ENCODE data around the gene PPP2R5C.

DNA sequence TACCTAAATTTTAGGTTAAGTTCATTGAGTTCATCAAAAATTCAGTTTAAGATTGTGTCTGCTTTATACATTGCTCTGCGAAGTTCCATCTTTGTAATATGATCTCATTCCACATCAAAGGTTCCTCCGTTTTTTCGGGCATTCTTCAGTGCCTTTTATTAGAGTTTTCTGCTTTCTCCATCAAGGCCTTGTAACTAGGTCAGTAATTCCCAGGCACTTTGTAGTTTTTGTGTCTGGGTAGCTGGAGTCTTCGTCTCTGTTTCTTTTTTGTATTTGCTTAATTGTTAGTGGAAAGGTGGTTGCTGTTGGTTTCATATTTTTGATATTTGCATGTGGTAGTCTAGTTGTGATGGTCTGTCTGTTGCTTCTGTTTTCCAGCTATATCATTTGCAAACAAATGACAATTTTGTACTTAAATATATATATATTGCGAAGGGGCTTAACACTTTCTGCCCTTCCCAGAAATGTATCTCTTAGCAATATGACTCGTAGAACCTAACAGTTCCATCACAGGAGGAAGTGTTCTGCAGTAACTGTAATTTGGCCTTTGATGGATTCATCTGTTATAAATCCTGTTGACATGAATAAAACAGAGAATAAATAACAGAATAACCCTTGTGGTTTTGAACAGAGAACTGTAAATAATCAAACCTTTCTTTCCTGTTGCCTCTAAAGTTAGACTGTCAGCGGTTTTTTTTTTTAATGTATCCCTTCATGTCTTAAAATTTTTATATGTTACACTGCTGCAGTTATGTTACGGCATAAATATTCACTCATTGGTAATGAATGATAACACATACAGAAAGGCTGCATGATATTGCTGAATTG is 114.4 kb downstream of the PPP2R5C start:
- TF ChIP-seq POLR2AphosphoS5 (IDR thresholded peaks at IDR 0.05; ENCODE audit: low read depth, low read length) (no peak), REST (IDR thresholded peaks at IDR 0.05; ENCODE audit: insufficient read depth in 1 of 2, low read depth in 2 of 2, low read length in 1 of 2) (no peak), SIN3A (IDR thresholded peaks at IDR 0.05; ENCODE audit: borderline replicate concordance, insufficient read depth, low read depth, low read length) (no peak), TCF7L2 (IDR thresholded peaks at IDR 0.05; ENCODE audit: low read depth, low read length) (no peak)
- TF ChIP-seq, protein P1, sequence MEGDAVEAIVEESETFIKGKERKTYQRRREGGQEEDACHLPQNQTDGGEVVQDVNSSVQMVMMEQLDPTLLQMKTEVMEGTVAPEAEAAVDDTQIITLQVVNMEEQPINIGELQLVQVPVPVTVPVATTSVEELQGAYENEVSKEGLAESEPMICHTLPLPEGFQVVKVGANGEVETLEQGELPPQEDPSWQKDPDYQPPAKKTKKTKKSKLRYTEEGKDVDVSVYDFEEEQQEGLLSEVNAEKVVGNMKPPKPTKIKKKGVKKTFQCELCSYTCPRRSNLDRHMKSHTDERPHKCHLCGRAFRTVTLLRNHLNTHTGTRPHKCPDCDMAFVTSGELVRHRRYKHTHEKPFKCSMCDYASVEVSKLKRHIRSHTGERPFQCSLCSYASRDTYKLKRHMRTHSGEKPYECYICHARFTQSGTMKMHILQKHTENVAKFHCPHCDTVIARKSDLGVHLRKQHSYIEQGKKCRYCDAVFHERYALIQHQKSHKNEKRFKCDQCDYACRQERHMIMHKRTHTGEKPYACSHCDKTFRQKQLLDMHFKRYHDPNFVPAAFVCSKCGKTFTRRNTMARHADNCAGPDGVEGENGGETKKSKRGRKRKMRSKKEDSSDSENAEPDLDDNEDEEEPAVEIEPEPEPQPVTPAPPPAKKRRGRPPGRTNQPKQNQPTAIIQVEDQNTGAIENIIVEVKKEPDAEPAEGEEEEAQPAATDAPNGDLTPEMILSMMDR (IDR thresholded peaks at IDR 0.05): no peak
